ENCODE data around the gene CCDC15.

- TF ChIP-seq POLR2AphosphoS5 (IDR thresholded peaks at IDR 0.05) (no peak), CTCF (IDR thresholded peaks at IDR 0.05) (no peak), POLR2A (IDR thresholded peaks at IDR 0.05) (no peak), EP300 (IDR thresholded peaks at IDR 0.05) (no peak)
These were observed 98.0 kb downstream of the CCDC15 start for GRCh38 chr11:125052047-125052446.
